ENCODE measurements around the gene CDC37L1. TPM values are rescaled to one million over a fixed set of nuclear protein-coding genes. Genes with fewer than 3 reads are reported as not detected.

CDC37L1 gene
- total RNA-seq, 1 donor from 2014 or later, result 15.9 TPM

GRCh38 chr9:4661165-4661564, 18.2 kb upstream of the CDC37L1 start:
- no peak for DNase-seq (ENCODE audit: low read depth)
- H3K36me3 ChIP-seq (ENCODE audit: control insufficient read depth, insufficient read depth, low read length), result no peaks in the 10 kb centered on the region
- no peaks in the 10 kb centered on the region for H3K27me3 ChIP-seq (ENCODE audit: control insufficient read depth, insufficient read depth, low read length)
- no peak for TF ChIP-seq CTCF (IDR thresholded peaks at IDR 0.05; ENCODE audit: insufficient read depth, low read length, poor library complexity, severe bottlenecking)
- H3K4me3 ChIP-seq (ENCODE audit: low read depth, low read length), result no peak overlapping the region

DNA sequence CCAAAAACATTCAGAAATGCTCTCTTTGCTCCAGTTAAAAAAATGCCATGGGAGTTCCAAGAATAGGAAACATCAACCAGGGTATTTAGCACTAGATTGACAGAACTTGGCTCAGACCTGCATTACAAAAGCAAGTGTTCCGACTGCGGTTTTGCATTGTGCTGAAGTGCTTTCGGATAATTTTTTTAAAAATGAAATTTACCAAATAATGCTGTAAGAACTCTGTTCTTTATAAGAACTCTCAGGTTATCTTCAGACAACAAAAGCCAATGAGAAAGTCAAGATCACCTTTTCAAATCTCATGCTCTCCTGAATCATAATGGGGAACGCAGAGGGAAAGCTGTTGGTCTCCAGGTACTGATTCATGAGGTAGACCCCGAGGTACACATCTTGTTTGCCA, 17.8 kb upstream of the CDC37L1 start:
- H3K27me3 ChIP-seq (ENCODE audit: control insufficient read depth, insufficient read depth, low read length), result no peaks in the 10 kb centered on the region
- peak overlapping the region; percentile 78 for H3K4me3 ChIP-seq (ENCODE audit: low read depth, low read length)
- no peaks in the 10 kb centered on the region for H3K36me3 ChIP-seq (ENCODE audit: control insufficient read depth, insufficient read depth, low read length)
- no peak for DNase-seq (ENCODE audit: low read depth)
- no peak for TF ChIP-seq CTCF (IDR thresholded peaks at IDR 0.05; ENCODE audit: insufficient read depth, low read length, poor library complexity, severe bottlenecking)

DNA sequence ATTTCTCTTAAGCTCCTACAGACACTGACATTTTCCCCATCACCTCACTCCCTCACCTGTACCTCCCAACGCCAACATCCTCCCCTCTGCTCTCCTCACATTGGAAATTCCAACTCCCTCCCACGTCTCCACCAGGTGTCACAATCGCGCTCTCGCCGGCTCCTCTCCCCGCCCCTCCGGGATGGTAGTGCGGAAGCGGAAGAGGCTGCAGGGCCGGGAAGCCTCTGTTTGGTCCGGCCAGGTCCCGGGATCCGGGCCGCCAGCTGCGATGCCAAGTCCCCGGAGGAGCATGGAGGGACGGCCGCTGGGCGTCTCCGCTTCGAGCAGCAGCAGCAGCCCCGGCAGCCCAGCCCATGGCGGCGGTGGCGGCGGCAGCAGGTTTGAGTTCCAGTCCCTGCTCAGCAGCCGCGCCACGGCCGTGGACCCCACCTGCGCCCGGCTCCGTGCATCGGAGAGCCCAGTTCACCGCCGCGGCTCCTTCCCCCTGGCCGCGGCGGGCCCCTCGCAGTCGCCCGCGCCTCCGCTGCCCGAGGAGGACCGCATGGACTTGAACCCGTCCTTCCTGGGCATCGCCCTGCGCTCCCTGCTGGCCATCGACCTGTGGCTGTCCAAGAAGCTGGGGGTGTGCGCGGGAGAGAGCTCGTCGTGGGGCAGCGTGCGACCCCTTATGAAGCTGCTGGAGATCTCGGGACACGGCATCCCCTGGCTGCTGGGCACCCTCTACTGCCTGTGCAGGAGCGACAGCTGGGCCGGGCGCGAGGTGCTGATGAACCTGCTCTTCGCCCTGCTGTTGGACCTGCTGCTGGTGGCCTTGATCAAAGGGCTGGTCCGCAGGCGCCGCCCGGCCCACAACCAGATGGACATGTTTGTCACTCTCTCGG, 17.0 kb upstream of the CDC37L1 start, which contains the start of gene PLPP6:
TSS of gene PLPP6 (plus strand) at position 187 of the 881 bp plus-strand sequence. CDS start at position 269, 82 bp downstream.
- H3K27me3 ChIP-seq (ENCODE audit: control insufficient read depth, insufficient read depth, low read length), result no peaks in the 10 kb centered on the region
- H3K36me3 ChIP-seq (ENCODE audit: control insufficient read depth, insufficient read depth, low read length), result no peaks in the 10 kb centered on the region
- TF ChIP-seq CTCF (IDR thresholded peaks at IDR 0.05; ENCODE audit: insufficient read depth, low read length, poor library complexity, severe bottlenecking), result peak; percentile 74
- DNase-seq (ENCODE audit: low read depth), result peak; percentile 49
- H3K4me3 ChIP-seq (ENCODE audit: low read depth, low read length), result peak within 1 kb of the TSS; percentile 78

DNA sequence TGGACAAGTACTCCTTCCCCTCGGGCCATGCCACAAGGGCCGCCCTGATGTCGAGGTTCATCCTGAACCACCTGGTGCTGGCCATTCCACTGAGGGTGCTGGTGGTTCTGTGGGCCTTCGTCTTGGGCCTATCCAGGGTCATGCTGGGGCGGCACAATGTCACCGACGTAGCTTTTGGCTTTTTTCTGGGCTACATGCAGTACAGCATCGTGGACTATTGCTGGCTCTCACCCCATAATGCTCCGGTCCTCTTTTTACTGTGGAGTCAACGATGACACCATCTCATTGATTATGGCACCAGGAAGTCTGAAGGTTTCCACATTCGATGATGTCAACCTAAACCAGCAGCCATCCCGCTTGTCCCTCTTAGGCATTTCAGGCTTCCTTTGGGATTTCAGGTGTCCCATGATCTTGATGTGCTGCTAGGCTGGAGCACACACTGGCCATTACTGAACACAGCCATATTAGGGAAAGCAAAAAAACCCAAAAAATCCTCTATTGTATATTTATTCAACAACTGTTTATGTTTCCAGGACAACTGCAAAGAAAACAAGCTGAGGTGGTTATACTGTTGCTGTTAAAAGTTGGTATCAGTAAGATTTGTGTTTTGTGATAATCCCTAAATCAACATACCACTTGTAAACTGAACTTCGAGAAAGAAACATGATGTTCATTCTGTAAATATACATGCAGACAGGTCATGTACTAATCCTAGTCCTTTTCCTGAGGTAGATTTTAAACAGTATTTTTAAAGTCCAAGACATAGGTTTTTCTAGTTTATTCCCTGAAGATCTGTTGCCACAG, 16.2 kb upstream of the CDC37L1 start:
- DNase-seq (ENCODE audit: low read depth), result no peak
- H3K27me3 ChIP-seq (ENCODE audit: control insufficient read depth, insufficient read depth, low read length), result no peaks in the 10 kb centered on the region
- H3K4me3 ChIP-seq (ENCODE audit: low read depth, low read length), result peak overlapping the region; percentile 78
- H3K36me3 ChIP-seq (ENCODE audit: control insufficient read depth, insufficient read depth, low read length), result no peaks in the 10 kb centered on the region
- TF ChIP-seq CTCF (IDR thresholded peaks at IDR 0.05; ENCODE audit: insufficient read depth, low read length, poor library complexity, severe bottlenecking), result no peak

GRCh38 chr9:4663956-4664355, 15.4 kb upstream of the CDC37L1 start:
- Histone ChIP-seq H3K4me3 (ENCODE audit: low read depth, low read length) (no peak overlapping the region), H3K36me3 (ENCODE audit: control insufficient read depth, insufficient read depth, low read length) (no peaks in the 10 kb centered on the region), H3K27me3 (ENCODE audit: control insufficient read depth, insufficient read depth, low read length) (no peaks in the 10 kb centered on the region)
- no peak for DNase-seq (ENCODE audit: low read depth)
- TF ChIP-seq CTCF (IDR thresholded peaks at IDR 0.05; ENCODE audit: insufficient read depth, low read length, poor library complexity, severe bottlenecking), result no peak
